Measurements from ENCODE around the gene CLDN15. TPM values are rescaled to one million over a fixed set of nuclear protein-coding genes. Genes with fewer than 3 reads are reported as not detected.
A peak's percentile ranks its signal among the peaks of the same experiment; 100 is the strongest.
"Not testable (repeated sequence)": the region's sequence is repeated elsewhere in the genome, so short reads cannot be mapped to it uniquely, and the experiment has no call there.

Gene CLDN15
- total RNA-seq, 2 experiments from 2014 or later: 26.6 to 30.1 TPM

DNA sequence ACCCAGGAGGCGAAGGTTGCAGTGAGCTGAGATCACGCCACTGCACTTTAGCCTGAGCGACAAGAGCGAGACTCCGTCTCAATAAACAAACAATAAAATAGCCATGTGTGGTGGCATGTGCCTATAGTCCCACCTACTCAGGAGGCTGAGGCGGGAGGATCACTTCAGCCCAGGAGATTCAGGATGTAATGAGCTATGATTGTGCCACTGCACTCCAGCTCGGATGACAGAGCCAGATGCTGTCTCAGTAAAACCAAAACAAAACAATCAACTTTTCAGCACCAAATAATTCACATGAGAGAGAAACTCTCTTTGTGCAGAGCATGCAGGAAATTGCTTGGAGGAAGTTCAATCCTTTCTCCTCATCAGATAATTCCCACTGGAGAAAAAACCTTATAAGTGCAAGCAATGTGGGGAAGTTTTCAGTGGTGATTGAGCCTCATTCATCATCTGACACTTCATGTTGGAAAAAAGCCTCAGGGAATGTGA is 20.7 kb upstream of the CLDN15 start:
- no peaks in the 10 kb centered on the region for H3K36me3 Mint-ChIP-seq
- no peaks in the 10 kb centered on the region for H3K4me1 Mint-ChIP-seq
- no peak overlapping the region for H3K4me3 Mint-ChIP-seq
- H3K9me3 Mint-ChIP-seq: no peaks in the 10 kb centered on the region
- DNase-seq (no peak), ATAC-seq (ENCODE audit: low read depth) (no peak)
- H3K27ac Mint-ChIP-seq: no peak overlapping the region
- POLR2A ChIA-PET: no interaction called here
- peaks cover 11% of the 10 kb centered on the region for H3K27me3 Mint-ChIP-seq

DNA sequence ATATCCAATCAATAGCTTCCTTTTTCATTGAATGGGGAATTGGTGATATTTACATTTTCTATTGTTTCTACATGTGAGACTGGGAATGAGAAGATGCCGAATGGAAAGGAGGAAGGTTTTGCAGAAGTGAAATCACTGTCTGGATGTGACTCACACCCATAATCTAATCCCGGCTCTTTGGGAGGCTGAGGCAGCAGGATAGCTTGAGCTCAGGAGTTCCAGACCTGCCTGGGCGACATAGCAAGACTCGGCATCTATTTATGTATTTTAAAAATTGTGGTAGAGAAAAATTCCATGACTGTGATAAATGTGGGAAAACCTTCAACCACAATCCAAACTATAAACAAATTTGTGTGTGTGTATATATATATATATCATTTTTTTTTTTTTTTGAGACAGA is 18.2 kb upstream of the CLDN15 start:
- ATAC-seq (ENCODE audit: low read depth) (no peak), DNase-seq (no peak)
- Mint-ChIP-seq H3K4me1 (peaks cover 10% of the 10 kb centered on the region), H3K4me3 (no peak overlapping the region), H3K9me3 (no peaks in the 10 kb centered on the region), H3K27me3 (peaks cover 10% of the 10 kb centered on the region), H3K36me3 (peaks cover 5% of the 10 kb centered on the region), H3K27ac (no peak overlapping the region)
- POLR2A ChIA-PET: no interaction called here

DNA sequence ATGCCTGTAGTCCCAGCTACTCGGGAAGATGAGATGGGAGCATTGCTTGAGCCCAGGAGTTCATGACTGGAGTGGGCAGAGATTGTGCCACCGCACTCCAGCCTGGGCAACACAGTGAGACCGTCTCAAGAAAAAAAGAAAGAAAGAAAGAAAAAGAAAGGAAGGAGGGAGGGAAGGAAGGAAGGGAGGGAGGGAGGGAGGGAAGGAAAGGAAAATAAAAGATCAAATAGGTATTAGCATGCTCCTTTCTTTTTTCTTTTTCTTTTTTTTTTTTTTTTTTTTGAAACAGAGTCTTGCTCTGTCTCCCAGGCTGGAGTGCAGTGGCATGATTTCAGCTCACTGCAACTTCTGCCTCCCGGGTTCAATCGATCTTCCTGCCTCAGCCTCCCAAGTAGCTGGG is 15.6 kb upstream of the CLDN15 start:
- POLR2A ChIA-PET: interaction anchor here (1.2 to 2.4 kb wide), 4 partner anchors 9 to 168 kb away, joined by 3 to 13 read pairs (median 9); partner anchors contain the start of genes PLOD3, TRIM56 and ZNHIT1
- H3K4me1 Mint-ChIP-seq: peaks cover 18% of the 10 kb centered on the region
- H3K36me3 Mint-ChIP-seq; H3K27me3 Mint-ChIP-seq; ATAC-seq (ENCODE audit: low read depth); H3K9me3 Mint-ChIP-seq; DNase-seq: not testable (repeated sequence)
- H3K27ac Mint-ChIP-seq: peak overlapping the region; percentile 98
- peak overlapping the region; percentile 99 for H3K4me3 Mint-ChIP-seq

DNA sequence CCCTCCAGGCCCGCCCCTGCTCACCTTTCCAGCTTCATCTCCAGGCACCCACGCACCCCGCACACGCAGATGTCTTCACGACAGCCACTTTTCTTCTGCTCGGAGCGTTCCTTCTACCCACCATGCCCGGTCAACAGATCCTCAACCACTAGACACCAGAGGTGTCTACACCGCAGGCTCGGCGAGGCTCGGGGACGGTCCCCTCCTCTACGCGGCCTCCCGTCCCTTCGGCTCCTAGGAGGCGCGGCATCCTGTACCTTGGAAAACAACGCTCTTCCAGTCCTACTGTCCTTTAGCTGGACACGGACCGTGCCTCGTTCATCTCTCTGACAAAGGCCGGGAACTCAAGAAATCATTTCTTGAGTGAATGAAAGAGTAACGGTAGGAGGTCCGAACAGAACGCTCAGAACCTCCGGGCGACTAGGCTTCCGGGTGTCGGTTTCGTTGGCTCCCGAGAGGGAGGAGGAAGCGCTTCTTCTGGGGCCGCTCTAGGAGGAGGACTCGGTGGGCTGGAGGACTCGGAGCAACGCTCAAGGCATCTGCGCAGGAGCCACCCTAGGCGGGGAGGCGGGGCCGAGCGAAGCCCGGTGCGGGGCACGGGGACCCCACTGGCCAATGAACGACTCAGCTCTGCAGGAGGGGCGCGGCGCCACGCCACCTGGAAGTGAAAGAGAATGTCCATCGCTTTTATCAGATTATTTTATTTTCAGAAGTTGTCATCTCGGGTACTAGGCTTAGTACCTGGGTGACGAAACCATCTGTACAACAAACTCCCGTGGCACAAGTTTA is 14.5 kb upstream of the CLDN15 start:
- POLR2A ChIA-PET: interaction anchor here (1.0 to 2.4 kb wide), 6 partner anchors 9 to 167 kb away, joined by 3 to 13 read pairs (median 6); partner anchors contain the start of genes IFT22, PLOD3, SERPINE1 and TRIM56
- Mint-ChIP-seq H3K27ac (peak overlapping the region; percentile 98), H3K9me3 (no peaks in the 10 kb centered on the region), H3K27me3 (peaks cover 5% of the 10 kb centered on the region), H3K36me3 (peaks cover 6% of the 10 kb centered on the region), H3K4me1 (peaks cover 20% of the 10 kb centered on the region), H3K4me3 (peak overlapping the region; percentile 99)
- ATAC-seq (ENCODE audit: low read depth) (peak; percentile 100), DNase-seq (peak; percentile 99)

DNA sequence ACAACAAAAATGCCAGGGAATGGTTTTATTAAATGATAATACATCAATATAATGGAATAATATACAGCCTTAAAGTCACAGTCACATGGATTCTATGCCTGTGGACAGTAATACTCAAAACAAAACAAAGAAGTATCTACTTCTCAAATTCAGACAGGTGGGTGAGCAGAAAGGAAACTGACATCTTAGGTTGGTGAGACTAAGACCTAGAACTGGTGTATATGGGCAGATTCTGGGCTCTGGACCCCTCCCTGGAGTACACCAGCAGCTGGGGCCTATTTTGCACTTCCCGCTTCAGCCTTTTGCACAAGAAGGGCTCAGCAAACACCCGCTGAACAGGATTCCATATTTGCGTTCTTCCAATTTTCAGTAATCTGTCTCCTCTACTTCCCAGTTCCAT is 12.7 kb upstream of the CLDN15 start:
- Mint-ChIP-seq H3K4me1 (peaks cover 27% of the 10 kb centered on the region), H3K4me3 (peak overlapping the region; percentile 99), H3K9me3 (no peaks in the 10 kb centered on the region), H3K27ac (no peak overlapping the region), H3K27me3 (peaks cover 3% of the 10 kb centered on the region), H3K36me3 (peaks cover 11% of the 10 kb centered on the region)
- POLR2A ChIA-PET: interaction anchor here (0.6 to 0.7 kb wide), 3 partner anchors 9 to 41 kb away, joined by 4 read pairs; no protein-coding TSS in a partner anchor
- DNase-seq: no peak
- ATAC-seq (ENCODE audit: low read depth): no peak

DNA sequence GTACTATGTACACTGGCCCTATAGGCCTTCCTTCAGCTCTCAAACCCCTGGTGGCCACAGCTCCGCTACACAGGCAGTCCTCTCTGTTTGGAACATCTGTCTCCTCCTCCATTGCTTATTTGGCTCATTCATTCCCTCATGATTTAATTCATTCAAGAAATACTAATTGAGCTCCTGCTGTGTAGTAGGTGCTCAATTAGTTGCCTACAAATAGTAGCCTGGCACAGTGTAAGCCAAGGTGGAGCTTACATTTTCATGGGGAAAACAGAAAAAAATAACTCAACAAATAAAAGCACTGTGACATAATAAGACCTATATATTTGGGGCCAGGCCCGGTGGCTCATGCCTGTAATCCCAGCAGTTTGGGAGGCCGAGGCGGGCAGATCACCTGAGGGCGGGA is 10.7 kb upstream of the CLDN15 start:
- POLR2A ChIA-PET: no interaction called here
- Mint-ChIP-seq H3K4me1 (peaks cover 36% of the 10 kb centered on the region), H3K27me3 (peaks cover 2% of the 10 kb centered on the region), H3K27ac (peak overlapping the region; percentile 68), H3K9me3 (no peaks in the 10 kb centered on the region), H3K36me3 (peaks cover 11% of the 10 kb centered on the region), H3K4me3 (no peak overlapping the region)
- DNase-seq: no peak
- no peak for ATAC-seq (ENCODE audit: low read depth)

DNA sequence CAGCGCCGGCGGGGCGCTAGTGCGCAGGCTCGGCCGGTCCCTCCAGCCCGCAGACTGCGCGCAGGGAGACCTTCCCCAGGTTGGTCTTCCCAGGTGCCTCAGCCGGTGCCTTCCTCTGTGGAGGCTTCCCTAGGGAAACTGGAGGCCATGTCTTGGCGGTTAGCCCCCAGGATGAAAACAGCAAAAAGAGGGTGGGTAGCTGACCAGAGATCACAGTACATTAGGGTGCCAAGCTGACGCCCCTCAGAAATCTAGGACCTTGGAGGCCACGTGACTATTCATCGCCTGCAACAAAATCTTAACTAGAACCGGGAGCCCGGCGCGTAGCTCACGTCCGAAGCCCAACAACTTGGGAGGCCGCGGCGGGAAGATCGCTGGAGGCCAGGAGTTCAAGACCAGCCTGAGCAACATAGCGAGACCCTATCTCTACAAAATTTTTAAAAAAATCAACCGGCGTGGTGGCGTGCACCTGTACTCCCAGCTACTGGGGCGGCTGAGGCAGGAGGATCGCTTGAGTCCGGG is 7.6 kb upstream of the CLDN15 start:
- Mint-ChIP-seq H3K9me3 (no peaks in the 10 kb centered on the region), H3K27ac (peak overlapping the region; percentile 99), H3K4me1 (peaks cover 24% of the 10 kb centered on the region), H3K4me3 (peak overlapping the region; percentile 98), H3K36me3 (peaks cover 7% of the 10 kb centered on the region), H3K27me3 (no peaks in the 10 kb centered on the region)
- no peak for DNase-seq
- ATAC-seq (ENCODE audit: low read depth): no peak
- POLR2A ChIA-PET: interaction anchor here (0.8 to 2.7 kb wide), 5 partner anchors 9 to 370 kb away, joined by 3 to 36 read pairs (median 5); partner anchors contain the start of genes IFT22, PLOD3, SRRT and ZNHIT1

DNA sequence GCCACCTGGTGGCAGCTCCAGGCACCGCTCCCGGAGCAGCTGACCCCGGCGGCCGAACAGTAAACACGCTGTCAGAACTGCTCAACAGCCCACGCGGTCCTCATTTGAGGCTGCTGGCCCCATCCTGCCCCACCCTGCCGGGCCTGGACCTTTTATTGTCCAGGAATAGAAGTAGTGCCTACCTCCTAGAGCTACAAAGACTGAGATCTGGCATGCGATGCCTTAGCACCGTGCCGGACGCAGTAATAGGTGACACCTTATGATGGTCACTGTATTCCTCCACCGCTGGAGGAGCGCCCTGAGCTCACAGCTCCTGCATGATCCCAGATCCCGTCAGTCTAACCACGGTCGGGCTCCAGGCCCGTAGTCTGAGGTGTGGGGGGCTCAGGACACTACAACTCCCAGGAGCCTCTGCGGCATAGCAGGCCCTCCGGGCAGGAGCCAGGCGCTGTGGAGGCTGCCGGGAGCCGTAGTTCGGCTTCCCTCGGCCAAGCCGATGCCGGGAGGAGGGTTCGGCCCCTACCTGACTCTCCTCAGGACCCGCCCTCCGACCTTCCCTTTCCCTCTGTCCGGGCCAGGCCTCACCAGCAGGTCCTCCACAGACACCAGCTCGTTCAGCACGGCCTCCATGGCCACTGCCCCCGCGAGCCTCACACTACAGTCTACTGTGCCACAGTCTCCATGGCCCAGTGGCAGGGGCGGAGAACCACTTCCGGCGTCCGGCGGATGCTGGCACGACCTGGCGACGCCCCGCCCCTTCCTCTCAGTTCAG is 7.0 kb upstream of the CLDN15 start, which contains the start of gene FIS1:
FIS1 (minus strand) TSS at position 707 of the 772 bp plus-strand sequence; CDS start at position 630, 77 bp downstream.
- H3K4me1 Mint-ChIP-seq: peaks cover 21% of the 10 kb centered on the region
- no peaks in the 10 kb centered on the region for H3K27me3 Mint-ChIP-seq

DNA sequence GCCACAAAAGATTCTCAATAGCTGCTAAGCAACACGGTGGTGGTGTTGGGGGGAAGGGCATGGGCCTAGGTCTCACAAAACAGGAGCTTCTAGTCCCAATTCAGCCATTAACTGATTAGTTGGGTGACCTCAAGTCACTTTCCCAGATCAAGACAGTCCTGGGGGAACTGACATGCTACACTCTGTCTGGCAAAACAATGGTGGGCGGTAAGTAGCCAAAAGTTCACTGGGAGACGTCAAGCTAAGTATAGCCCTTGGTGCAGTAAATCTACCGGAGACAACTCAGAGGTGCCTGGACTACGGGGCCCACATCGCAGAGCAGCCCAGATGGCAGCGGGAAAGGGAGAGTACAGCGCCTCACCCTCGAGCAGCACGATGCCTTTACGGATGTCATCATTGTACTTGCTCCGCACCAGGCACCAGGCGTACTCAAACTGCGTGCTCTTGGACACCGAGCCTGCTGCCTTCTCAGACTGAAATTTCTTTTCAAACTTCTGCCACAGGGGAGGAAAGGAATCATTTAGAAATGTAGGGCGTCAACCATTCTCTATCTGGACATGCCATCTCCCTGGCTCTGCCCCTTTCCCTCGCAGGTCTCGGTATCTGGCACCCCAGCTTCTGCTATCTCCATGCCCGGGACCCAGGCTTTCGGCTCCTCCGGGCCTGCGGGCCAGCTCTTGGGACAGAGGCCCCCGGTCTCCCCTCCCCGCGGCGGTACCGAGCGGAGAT is 6.2 kb upstream of the CLDN15 start:
- no peaks in the 10 kb centered on the region for H3K9me3 Mint-ChIP-seq
- peaks cover 21% of the 10 kb centered on the region for H3K4me1 Mint-ChIP-seq
- ATAC-seq (ENCODE audit: low read depth) (no peak), DNase-seq (no peak)
- no peaks in the 10 kb centered on the region for H3K27me3 Mint-ChIP-seq
- H3K4me3 Mint-ChIP-seq: peak overlapping the region; percentile 98
- H3K27ac Mint-ChIP-seq: peak overlapping the region; percentile 99
- POLR2A ChIA-PET: interaction anchor here (0.5 to 2.7 kb wide), 11 partner anchors 8 to 815 kb away, joined by 3 to 36 read pairs (median 4); partner anchors contain the start of genes PLOD3, ZCWPW1 and ZNHIT1
- peaks cover 6% of the 10 kb centered on the region for H3K36me3 Mint-ChIP-seq

More for the DNA sequence above, 7.0 kb upstream of the CLDN15 start, which contains the start of gene FIS1:
- DNase-seq (peak; percentile 97), ATAC-seq (ENCODE audit: low read depth) (peak; percentile 95)
- POLR2A ChIA-PET: interaction anchor here (0.8 to 2.7 kb wide), 11 partner anchors 8 to 816 kb away, joined by 3 to 36 read pairs (median 5); partner anchors contain the start of genes IFT22, PLOD3, ZCWPW1 and ZNHIT1
- Mint-ChIP-seq H3K27ac (peak within 1 kb of the TSS; percentile 99), H3K9me3 (no peaks in the 10 kb centered on the region), H3K36me3 (peaks cover 7% of the 10 kb centered on the region), H3K4me3 (peak within 1 kb of the TSS; percentile 98)

DNA sequence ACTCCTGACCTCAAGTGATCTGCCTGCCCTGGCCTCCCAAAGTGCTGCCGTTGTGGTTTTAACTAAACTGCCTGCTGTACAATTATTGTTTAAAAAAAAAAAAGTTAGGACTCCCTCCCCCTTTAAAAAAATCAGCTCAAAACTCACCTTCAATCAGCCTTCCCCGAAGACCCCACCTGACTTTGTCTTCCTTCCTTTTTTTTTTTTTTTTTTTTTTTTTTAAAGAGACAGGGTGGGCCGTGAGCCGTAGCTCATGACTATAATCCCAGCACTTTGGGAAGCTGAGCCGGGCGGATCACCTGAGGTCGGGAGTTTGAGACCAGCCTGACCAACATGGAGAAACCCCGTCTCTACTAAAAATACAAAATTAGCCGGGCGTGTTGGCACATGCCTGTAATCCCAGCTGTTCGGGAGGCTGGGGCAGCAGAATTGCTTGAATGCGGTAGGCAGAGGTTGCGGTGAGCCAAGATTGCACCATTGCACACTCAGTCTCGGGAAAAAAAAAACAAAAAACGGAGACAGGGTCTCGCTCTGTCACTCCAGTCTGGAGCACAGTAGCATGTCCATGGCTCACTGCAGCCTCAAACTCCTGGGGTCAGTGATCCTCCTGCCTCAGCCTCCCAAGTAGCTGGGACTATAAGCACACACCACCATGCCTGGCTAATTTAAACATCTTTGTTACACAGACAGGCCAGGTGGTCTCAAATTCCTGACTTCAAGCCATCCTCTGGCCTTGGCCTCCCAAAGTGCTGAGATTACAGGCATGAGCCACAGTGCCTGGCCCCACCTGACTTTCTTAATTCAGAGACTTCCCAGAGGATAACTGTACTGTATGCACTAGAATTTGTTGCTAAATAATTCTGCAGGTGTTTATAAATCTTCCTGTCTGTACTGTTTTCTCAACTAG is 4.1 kb upstream of the CLDN15 start:
- no peaks in the 10 kb centered on the region for H3K9me3 Mint-ChIP-seq
- POLR2A ChIA-PET: interaction anchor here (0.6 kb wide), 1 partner anchor 9 kb away, joined by 4 read pairs; no protein-coding TSS in a partner anchor
- peaks cover 6% of the 10 kb centered on the region for H3K36me3 Mint-ChIP-seq
- ATAC-seq (ENCODE audit: low read depth) (no peak), DNase-seq (no peak)
- H3K27me3 Mint-ChIP-seq: no peaks in the 10 kb centered on the region
- H3K27ac Mint-ChIP-seq: no peak overlapping the region
- H3K4me1 Mint-ChIP-seq: peaks cover 20% of the 10 kb centered on the region
- no peak overlapping the region for H3K4me3 Mint-ChIP-seq

DNA sequence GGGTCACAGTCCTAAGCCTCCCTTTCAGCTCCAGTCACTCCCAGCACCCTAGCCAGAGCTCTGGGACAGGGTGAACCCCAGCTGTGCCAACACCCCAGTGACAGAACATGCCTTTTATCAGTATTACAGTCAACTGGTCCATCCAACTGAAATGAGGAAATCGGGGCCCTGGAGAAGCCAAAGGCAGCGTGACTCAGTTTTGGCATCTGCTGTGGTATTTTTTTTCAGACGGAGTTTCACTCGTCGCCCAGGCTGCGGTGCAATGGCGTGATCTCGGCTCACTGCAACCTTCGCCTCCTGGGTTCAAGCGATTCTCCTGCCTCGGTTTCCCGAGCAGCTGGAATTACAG is 3.4 kb upstream of the CLDN15 start:
- POLR2A ChIA-PET: no interaction called here
- Mint-ChIP-seq H3K27ac (no peak overlapping the region), H3K4me1 (peaks cover 20% of the 10 kb centered on the region), H3K4me3 (no peak overlapping the region), H3K27me3 (no peaks in the 10 kb centered on the region), H3K36me3 (peaks cover 6% of the 10 kb centered on the region), H3K9me3 (no peaks in the 10 kb centered on the region)
- no peak for DNase-seq
- no peak for ATAC-seq (ENCODE audit: low read depth)
